ENCODE results near the gene NPTX2. TPM values are rescaled to one million over a fixed set of nuclear protein-coding genes. Genes with fewer than 3 reads are reported as not detected.

NPTX2 gene
- total RNA-seq, 2 donors from 2014 or later, result 0.53 to 1.3 TPM

DNA sequence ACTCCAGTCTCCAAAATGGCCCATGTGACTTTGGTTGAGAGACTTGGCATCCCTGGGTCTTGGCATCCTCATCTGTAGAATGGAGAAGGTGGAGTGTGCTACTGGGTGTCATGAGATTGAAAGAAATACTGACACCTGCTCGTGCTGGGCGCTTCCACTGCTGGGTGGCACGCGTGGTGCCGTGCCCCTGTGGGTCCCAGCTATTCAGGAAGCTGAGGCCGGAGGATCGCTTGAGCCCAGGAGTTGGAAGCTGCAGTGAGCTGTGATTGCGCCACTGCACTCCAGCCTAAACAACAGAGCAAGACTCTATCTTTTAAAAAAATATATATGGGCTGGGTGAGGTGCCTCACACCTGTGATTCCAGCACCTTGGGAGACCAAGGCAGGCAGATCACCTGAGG, 53.1 kb downstream of the NPTX2 start:
- Mint-ChIP-seq H3K27me3 (ENCODE audit: insufficient read depth) (peaks cover 51% of the 10 kb centered on the region), H3K4me1 (peaks cover 2% of the 10 kb centered on the region), H3K27ac (no peak overlapping the region), H3K9me3 (peaks cover 7% of the 10 kb centered on the region), H3K4me3 (no peak overlapping the region), H3K36me3 (ENCODE audit: low read depth) (no peaks in the 10 kb centered on the region)
- H3K9me3 ChIP-seq (ENCODE audit: control insufficient read depth, low read length), result no peaks in the 10 kb centered on the region
- no peak overlapping the region for H3K9ac ChIP-seq (ENCODE audit: extremely low read depth, low read length, poor library complexity, severe bottlenecking)
- H3K27me3 ChIP-seq (ENCODE audit: control insufficient read depth, insufficient read depth, low read length, poor library complexity, severe bottlenecking), result no peaks in the 10 kb centered on the region
- no peaks in the 10 kb centered on the region for H3K36me3 ChIP-seq (ENCODE audit: control insufficient read depth, insufficient read depth, low read length)
- no peak overlapping the region for H3K4me3 ChIP-seq (ENCODE audit: low read length)
- TF ChIP-seq, protein P1, sequence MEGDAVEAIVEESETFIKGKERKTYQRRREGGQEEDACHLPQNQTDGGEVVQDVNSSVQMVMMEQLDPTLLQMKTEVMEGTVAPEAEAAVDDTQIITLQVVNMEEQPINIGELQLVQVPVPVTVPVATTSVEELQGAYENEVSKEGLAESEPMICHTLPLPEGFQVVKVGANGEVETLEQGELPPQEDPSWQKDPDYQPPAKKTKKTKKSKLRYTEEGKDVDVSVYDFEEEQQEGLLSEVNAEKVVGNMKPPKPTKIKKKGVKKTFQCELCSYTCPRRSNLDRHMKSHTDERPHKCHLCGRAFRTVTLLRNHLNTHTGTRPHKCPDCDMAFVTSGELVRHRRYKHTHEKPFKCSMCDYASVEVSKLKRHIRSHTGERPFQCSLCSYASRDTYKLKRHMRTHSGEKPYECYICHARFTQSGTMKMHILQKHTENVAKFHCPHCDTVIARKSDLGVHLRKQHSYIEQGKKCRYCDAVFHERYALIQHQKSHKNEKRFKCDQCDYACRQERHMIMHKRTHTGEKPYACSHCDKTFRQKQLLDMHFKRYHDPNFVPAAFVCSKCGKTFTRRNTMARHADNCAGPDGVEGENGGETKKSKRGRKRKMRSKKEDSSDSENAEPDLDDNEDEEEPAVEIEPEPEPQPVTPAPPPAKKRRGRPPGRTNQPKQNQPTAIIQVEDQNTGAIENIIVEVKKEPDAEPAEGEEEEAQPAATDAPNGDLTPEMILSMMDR (conservative IDR thresholded peaks at IDR 0.05), result no peak
- no peak for DNase-seq
- no peak overlapping the region for H3K27ac ChIP-seq (ENCODE audit: low read depth, low read length)
- no peaks in the 10 kb centered on the region for H3K4me1 ChIP-seq (ENCODE audit: control insufficient read depth, insufficient read depth, low read length)
- WGBS, 2 experiments (ENCODE audit: insufficient coverage in 1 of 2, insufficient read length in 1 of 2), result 94 to 95% methylated on average over 4 to 8 of the region's 8 CpGs

DNA sequence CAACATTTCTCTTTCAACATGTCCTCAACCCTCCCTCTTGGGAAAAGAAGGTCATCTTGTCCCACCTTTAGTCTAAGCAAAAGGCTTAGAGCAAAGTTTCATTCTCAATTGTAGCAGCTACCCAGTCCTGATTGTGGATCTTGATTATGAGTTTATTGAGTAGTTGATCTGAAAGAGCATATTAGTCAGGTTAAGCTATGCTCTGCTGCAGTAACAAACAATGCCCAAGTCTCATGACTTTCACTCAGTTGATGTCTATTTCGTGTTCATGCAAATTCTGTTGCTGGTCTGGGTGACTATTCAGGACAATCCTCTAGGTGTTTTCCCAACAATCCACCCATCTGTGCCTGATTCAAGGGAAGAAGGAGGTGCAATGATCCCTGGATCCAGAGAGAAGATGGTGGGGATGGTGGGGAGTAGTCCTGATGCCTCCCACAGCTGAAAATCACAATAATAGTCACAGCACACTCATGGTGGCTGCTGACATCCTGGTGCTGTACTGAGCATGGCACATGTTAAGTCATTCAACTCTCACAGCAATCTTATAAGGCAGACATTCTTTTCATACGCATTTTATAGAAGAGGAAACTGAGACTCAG, 54.7 kb downstream of the NPTX2 start:
- WGBS, 2 experiments (ENCODE audit: insufficient coverage in 1 of 2, insufficient read length in 1 of 2), result 70 to 71% methylated on average over 1 to 2 of the region's 2 CpGs

DNA sequence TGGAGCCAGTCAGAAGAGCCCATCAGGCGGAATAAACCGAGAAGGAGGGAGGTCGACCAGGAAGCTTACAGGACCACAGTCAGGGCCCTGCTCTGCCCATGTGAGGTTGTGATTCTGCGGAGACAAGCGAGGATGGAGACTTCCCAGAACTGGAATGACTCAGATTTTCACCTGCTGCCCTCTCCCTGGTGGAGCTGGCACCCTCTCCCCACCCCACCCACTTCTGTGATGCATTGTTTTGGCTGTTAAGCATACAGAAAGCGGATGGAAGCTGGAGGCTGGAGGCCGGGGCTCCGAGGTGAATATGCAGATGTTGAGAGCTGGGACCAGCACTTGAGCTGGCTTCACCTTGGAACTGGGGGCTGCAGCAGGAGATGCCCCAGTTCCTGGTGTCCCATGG, 57.4 kb downstream of the NPTX2 start:
- Histone ChIP-seq H3K9me3 (ENCODE audit: control insufficient read depth, low read length) (no peaks in the 10 kb centered on the region), H3K4me3 (ENCODE audit: low read length) (no peak overlapping the region), H3K27ac (ENCODE audit: low read depth, low read length) (no peak overlapping the region), H3K4me1 (ENCODE audit: control insufficient read depth, insufficient read depth, low read length) (no peaks in the 10 kb centered on the region), H3K27me3 (ENCODE audit: control insufficient read depth, insufficient read depth, low read length, poor library complexity, severe bottlenecking) (no peaks in the 10 kb centered on the region), H3K36me3 (ENCODE audit: control insufficient read depth, insufficient read depth, low read length) (no peaks in the 10 kb centered on the region), H3K9ac (ENCODE audit: extremely low read depth, low read length, poor library complexity, severe bottlenecking) (no peak overlapping the region)
- DNase-seq, result no peak
- WGBS, 2 experiments (ENCODE audit: insufficient coverage in 1 of 2, insufficient read length in 1 of 2), result 77 to 79% methylated on average over 5 to 8 of the region's 8 CpGs
- H3K27ac Mint-ChIP-seq, result no peak overlapping the region
- TF ChIP-seq, protein P1 (conservative IDR thresholded peaks at IDR 0.05), result no peak
- peaks cover 16% of the 10 kb centered on the region for H3K9me3 Mint-ChIP-seq
- H3K27me3 Mint-ChIP-seq (ENCODE audit: insufficient read depth), result peaks cover 25% of the 10 kb centered on the region
- no peaks in the 10 kb centered on the region for H3K36me3 Mint-ChIP-seq (ENCODE audit: low read depth)
- no peaks in the 10 kb centered on the region for H3K4me1 Mint-ChIP-seq
- H3K4me3 Mint-ChIP-seq, result no peak overlapping the region

More for the DNA sequence above, 54.7 kb downstream of the NPTX2 start:
- Histone ChIP-seq H3K9me3 (ENCODE audit: control insufficient read depth, low read length) (no peaks in the 10 kb centered on the region), H3K4me1 (ENCODE audit: control insufficient read depth, insufficient read depth, low read length) (no peaks in the 10 kb centered on the region), H3K4me3 (ENCODE audit: low read length) (no peak overlapping the region), H3K27ac (ENCODE audit: low read depth, low read length) (no peak overlapping the region), H3K27me3 (ENCODE audit: control insufficient read depth, insufficient read depth, low read length, poor library complexity, severe bottlenecking) (no peaks in the 10 kb centered on the region), H3K9ac (ENCODE audit: extremely low read depth, low read length, poor library complexity, severe bottlenecking) (no peak overlapping the region), H3K36me3 (ENCODE audit: control insufficient read depth, insufficient read depth, low read length) (no peaks in the 10 kb centered on the region)
- H3K4me1 Mint-ChIP-seq, result peaks cover 2% of the 10 kb centered on the region
- peaks cover 45% of the 10 kb centered on the region for H3K27me3 Mint-ChIP-seq (ENCODE audit: insufficient read depth)
- H3K36me3 Mint-ChIP-seq (ENCODE audit: low read depth), result no peaks in the 10 kb centered on the region
- H3K9me3 Mint-ChIP-seq, result peaks cover 7% of the 10 kb centered on the region
- no peak for DNase-seq
- H3K4me3 Mint-ChIP-seq, result no peak overlapping the region
- no peak overlapping the region for H3K27ac Mint-ChIP-seq
- TF ChIP-seq, protein P1 (conservative IDR thresholded peaks at IDR 0.05), result no peak
